Spleen (tissue), 10 donors: ENCODE measurements around the gene LINC01488. TPM values are rescaled to one million over a fixed set of nuclear protein-coding genes. Genes with fewer than 3 reads are reported as not detected.

ENCODE experiments used
- polyA plus RNA-seq, 3 donors: library from polyadenylated mRNA; stranded (reverse); fragments of 200-250 nt; gene quantifications; one replicate each; pipeline ENCODE4 v1.2.1, GENCODE V29; 2013
- total RNA-seq, 7 donors: library from RNA; depleted of rRNA in 3 of 7; stranded (reverse); fragments of >200 nt in 3 of 7; fragmentation: NEBNext Ultra II Directional in 4 of 7; extraction: Animal tissue kit (Norgen Biotek cat#: 25700) in 4 of 7; gene quantifications; one replicate each; pipeline versions ENCODE4 v1.1.0 to v1.2.1, GENCODE V29; 2016 to 2021
- donor health status: healthy with polysubstance abuse.
- donor health status: DM: no; HTN: no; CAD: no; lungs with moderate emphysema.
- donor health status: DM: no; HTN: no; CAD: no.
- donor health status: Bipolar disorder and iron deficiency.
- donor health status: healthy.
- donor health status: DM: no; HTN: no; CAD: no.
- donor health status: DM: yes; HTN: yes; CAD: no.

LINC01488 gene
- total and polyA plus RNA-seq, 10 donors, result not detected

Other genes with a start within 250 kb of the LINC01488 start
- gene MYEOV, start 187.5 kb upstream of the LINC01488 start, total RNA-seq, result 1 to 10 TPM in 2 of 7 donors, under 1 TPM in 3, not detected in 2; 0.36 to 1.4 (median 0.52) TPM
- under 1 TPM; 0.06 to 0.43 (median 0.12) TPM for gene MYEOV, start 187.5 kb upstream of the LINC01488 start, polyA plus RNA-seq
- 10 to 100 TPM; 14.3 to 96.6 (median 60.5) TPM for gene CCND1, start 159.5 kb downstream of the LINC01488 start, total RNA-seq
- 10 to 100 TPM in 1 of 3 donors, 1 to 10 TPM in 2; 4.3 to 22.7 (median 6.4) TPM for gene CCND1, start 159.5 kb downstream of the LINC01488 start, polyA plus RNA-seq
- 10 to 100 TPM; 21.0 to 41.4 (median 31.3) TPM for gene LTO1, start 193.7 kb downstream of the LINC01488 start, total RNA-seq
- gene LTO1, start 193.7 kb downstream of the LINC01488 start, polyA plus RNA-seq, result 10 to 100 TPM; 17.5 to 32.3 (median 30.8) TPM
- gene FGF19, start 222.4 kb downstream of the LINC01488 start, total RNA-seq, result not detected
- not detected for gene FGF19, start 222.4 kb downstream of the LINC01488 start, polyA plus RNA-seq